Activated CD4-positive, alpha-beta T cell treated with anti-CD3 and anti-CD28 coated beads for 36 hours (primary cell): Measurements from ENCODE around the gene KRTAP10-3. TPM values are rescaled to one million over a fixed set of nuclear protein-coding genes. Genes with fewer than 3 reads are reported as not detected.

Source experiments
- ATAC-seq: fragments of 200-7000 bp; cut with Tn5 transposase; one replicate; pipeline ENCODE4 v1.10.0; 2021; ENCODE audit warnings: mild to moderate bottlenecking, moderate library complexity
- CTCF ChIA-PET: fragments of 350-600 bp; sonication (Branson Sonifier 250); formaldehyde crosslinking; loops from one replicate; lab custom pipeline; 2021; ENCODE audit warnings: antibody characterized with exemption; lab: Charles Lee
- POLR2A ChIA-PET: fragments of 350-600 bp; sonication (Branson Sonifier 250); formaldehyde crosslinking; loops from one replicate; lab custom pipeline; 2021; ENCODE audit warnings: antibody characterized with exemption, inconsistent platforms; lab: Charles Lee
- DNase-seq: peaks from one replicate; pipeline ENCODE4 v3.0.0-alpha.2; 2020
- H3K27ac Mint-ChIP-seq: one replicate; pipeline ENCODE4 v1.8.0; 2021; ENCODE audit warnings: mixed read lengths
- H3K27me3 Mint-ChIP-seq: one replicate; pipeline ENCODE4 v1.8.0; 2021; ENCODE audit warnings: mixed read lengths
- H3K36me3 Mint-ChIP-seq: one replicate; pipeline ENCODE4 v1.8.0; 2021; ENCODE audit warnings: low read depth, mixed read lengths
- H3K4me1 Mint-ChIP-seq: one replicate; pipeline ENCODE4 v1.8.0; 2021; ENCODE audit warnings: mixed read lengths
- H3K4me3 Mint-ChIP-seq: one replicate; pipeline ENCODE4 v1.8.0; 2021; ENCODE audit warnings: mild to moderate bottlenecking, moderate library complexity, mixed read lengths
- H3K9me3 Mint-ChIP-seq: one replicate; pipeline ENCODE4 v1.8.0; 2021; ENCODE audit warnings: low read depth, mixed read lengths
- intact Hi-C, 2 experiments: fragments of 100-400 bp; cut with DNase I in 1 of 2; cut with micrococcal nuclease in 1 of 2; formaldehyde crosslinking; loops; one replicate each; pipeline versions ENCODE4 v1.14.2 to v1.15.1; 2022 to 2024; cut with DNase I, micrococcal nuclease
- total RNA-seq, 2 experiments: library from RNA; stranded (reverse); gene quantifications; one replicate each; pipeline ENCODE4 v1.2.3, GENCODE V29; 2021

KRTAP10-3 gene
- total RNA-seq, 2 experiments from 2014 or later = not detected

DNA sequence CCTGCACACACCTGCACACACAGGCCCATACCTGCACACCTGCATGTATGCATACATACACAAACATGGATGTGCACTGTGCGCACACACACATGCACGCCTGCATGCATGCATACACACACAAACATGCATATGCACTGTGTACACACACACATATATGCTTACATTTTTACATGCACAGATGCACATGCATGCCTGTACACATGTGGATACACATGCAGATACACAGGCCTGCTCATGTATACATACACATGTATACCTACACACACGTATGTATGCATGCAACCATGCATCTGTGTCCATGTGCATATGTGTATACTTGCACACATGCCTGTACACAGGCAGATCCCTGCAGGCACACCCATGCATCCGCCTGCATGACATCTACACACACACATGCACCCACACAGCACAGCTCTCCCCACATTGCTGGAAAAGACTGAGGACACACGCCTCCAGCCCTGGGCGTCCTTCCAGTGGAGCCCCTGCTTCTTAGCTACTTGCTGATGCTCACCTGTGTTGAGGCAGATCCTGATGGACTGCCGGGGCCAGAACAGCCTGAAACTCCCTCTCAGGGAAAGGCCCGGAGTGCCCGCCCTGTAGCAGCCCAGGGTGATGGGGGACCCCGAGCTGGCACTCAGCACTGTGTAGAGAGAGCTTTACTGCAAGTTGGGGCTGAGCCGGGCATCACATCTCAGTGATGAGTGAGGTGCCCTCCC, 47.2 kb downstream of the KRTAP10-3 start:
- H3K4me3 Mint-ChIP-seq = no peak overlapping the region
- ATAC-seq = no peak
- POLR2A ChIA-PET = no interaction called here

DNA sequence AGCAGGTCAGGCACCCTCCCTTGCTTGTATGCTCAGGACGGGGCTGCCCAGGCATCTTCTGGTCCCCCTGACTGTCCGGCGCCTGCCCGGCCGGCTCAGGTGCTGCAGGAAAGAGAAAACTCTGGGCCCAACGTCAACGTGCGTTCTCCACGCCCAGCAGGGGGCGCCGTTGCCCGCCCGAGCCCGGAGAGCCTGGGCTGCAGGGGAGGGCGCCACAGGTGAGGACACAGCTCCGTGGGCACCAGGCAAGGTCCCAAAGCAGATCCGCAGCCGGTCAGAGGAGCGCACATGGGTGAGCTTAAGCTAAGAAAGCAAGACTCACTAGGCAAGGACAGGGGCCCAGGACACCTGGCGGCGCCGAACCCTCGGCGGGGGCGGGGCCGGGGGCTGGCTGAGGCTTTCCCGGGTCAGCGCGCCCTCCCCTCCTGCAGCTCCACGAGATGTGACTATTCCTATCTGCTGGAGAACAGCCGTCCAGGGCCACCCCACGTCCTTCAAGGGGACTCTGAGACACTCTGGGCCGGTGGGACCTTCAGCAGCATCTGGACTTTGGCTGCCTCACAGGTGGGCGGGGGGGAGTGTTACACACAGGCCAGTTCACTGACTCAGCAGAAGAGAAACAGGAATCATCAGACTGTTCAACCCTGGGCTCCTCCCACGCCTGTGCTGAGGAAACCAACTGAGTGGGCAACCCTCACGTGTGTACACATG, 47.9 kb downstream of the KRTAP10-3 start:
- Mint-ChIP-seq H3K4me3 (no peak overlapping the region), H3K27ac (no peak overlapping the region), H3K4me1 (no peaks in the 10 kb centered on the region), H3K9me3 (no peaks in the 10 kb centered on the region), H3K27me3 (no peaks in the 10 kb centered on the region), H3K36me3 (no peaks in the 10 kb centered on the region)
- ATAC-seq = peak; percentile 94
- intact Hi-C loops = loop anchor here (1.0 to 10.0 kb wide), 6 partner anchors 232 to 422 kb away; partner anchors contain the start of gene PTTG1IP (in 1 of the 2)
- DNase-seq = peak; percentile 89
- POLR2A ChIA-PET = no interaction called here
- CTCF ChIA-PET = interaction anchor here (0.6 to 4.0 kb wide), 15 partner anchors 17 to 430 kb away, joined by 3 to 26 read pairs (median 3); no protein-coding TSS in a partner anchor

More for the DNA sequence above, 47.2 kb downstream of the KRTAP10-3 start:
- Mint-ChIP-seq H3K36me3 (no peaks in the 10 kb centered on the region), H3K27ac (no peak overlapping the region), H3K9me3 (no peaks in the 10 kb centered on the region), H3K27me3 (no peaks in the 10 kb centered on the region), H3K4me1 (no peaks in the 10 kb centered on the region)
- DNase-seq = no peak
- CTCF ChIA-PET = interaction anchor here (0.6 to 4.0 kb wide), 11 partner anchors 18 to 429 kb away, joined by 3 to 26 read pairs (median 4); no protein-coding TSS in a partner anchor
- intact Hi-C loops = loop anchor here (1.0 to 10.0 kb wide), 4 partner anchors 282 to 421 kb away; partner anchors contain the start of gene PTTG1IP (in 1 of the 2)

DNA sequence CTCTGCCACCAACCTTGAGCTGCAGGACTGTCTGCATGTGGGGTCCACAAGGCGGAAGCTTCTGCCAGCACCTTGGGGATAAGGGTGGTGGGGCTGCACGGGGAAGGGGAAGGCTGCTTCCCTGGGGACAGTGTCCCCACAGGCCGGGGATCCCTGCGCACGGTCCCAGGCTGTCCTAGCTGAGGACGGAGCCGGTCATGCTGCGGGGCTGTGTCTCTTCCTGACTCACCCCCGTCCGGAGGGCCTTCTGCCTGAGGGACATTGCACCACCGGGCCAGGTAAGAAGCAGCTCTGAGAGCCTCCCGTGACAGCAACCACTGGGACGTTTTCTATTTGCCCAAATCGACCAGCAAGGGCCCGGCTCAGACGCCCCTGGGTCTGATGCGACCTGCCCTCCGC, 48.5 kb downstream of the KRTAP10-3 start:
- Mint-ChIP-seq H3K4me3 (no peak overlapping the region), H3K36me3 (no peaks in the 10 kb centered on the region), H3K9me3 (no peaks in the 10 kb centered on the region), H3K4me1 (no peaks in the 10 kb centered on the region), H3K27ac (no peak overlapping the region), H3K27me3 (no peaks in the 10 kb centered on the region)
- ATAC-seq = peak; percentile 19
- intact Hi-C loops = loop anchor here (1.0 to 10.0 kb wide), 6 partner anchors 232 to 423 kb away; partner anchors contain the start of gene PTTG1IP (in 1 of the 2)
- POLR2A ChIA-PET = no interaction called here
- CTCF ChIA-PET = interaction anchor here (0.7 to 4.0 kb wide), 9 partner anchors 221 to 290 kb away, joined by 3 to 26 read pairs (median 4); no protein-coding TSS in a partner anchor
- DNase-seq = no peak

DNA sequence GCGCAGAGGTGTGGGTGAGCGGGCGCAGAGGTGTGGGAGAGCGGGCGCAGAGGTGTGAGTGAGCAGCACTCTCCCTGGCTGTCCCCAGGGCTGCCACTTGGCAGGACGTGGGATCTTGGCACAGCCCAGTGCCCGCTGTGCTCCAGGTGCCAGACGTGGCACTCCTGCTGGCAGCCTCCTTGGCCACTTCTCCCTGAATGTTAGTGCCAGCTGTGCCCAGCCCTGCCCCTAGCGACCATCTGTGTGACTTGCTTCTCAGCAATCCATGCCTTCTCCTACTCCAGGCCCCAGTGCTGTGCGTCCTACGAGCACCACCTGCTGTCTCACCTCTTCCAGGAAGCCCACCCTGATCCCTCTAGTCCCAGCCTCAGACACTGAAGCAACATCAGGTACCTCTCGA, 49.1 kb downstream of the KRTAP10-3 start:
- CTCF ChIA-PET = interaction anchor here (1.3 to 4.0 kb wide), 3 partner anchors 221 to 288 kb away, joined by 3 to 26 read pairs (median 4); no protein-coding TSS in a partner anchor
- POLR2A ChIA-PET = no interaction called here
- DNase-seq (no peak), ATAC-seq (no peak)
- intact Hi-C loops = no loop called here
- no peaks in the 10 kb centered on the region for H3K27me3 Mint-ChIP-seq
- H3K4me1 Mint-ChIP-seq = no peaks in the 10 kb centered on the region
- no peak overlapping the region for H3K4me3 Mint-ChIP-seq
- no peak overlapping the region for H3K27ac Mint-ChIP-seq
- no peaks in the 10 kb centered on the region for H3K36me3 Mint-ChIP-seq
- no peaks in the 10 kb centered on the region for H3K9me3 Mint-ChIP-seq

DNA sequence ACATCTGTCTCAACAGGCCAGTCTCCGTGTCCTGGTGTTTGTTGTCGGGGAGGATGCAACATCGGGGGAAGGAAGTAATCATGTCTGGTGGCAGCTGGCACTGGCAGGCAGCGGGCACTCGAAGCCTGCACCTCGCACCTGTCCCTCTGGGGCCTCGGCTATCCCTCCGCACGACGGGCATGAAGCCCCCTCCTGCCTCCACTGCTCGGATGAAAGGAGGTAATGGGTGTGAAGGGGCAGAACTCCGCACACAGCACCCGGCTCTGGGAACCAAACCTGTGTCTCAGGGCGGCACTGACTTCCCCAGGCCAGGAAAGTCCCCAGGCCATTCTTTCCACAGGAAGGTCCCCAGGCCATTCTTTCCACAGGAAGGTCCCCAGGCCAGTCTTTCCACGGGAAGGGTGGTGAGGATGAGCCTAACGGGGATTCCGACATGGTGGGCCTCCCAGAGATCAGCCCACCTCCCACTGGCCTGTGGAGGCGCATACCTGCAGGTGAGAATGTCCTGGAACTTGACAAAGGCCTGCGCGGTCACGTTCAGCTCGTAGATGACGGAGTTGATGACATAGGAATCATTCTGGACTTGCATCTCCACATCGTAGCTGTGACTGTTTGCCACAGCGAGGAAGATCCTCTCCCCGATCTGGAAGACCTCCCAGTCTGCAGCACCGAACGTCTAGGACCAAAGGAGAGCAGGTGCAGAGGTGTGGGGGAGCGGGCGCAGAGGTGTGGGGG, 49.7 kb downstream of the KRTAP10-3 start:
- intact Hi-C loops = no loop called here
- CTCF ChIA-PET = interaction anchor here (4.0 kb wide), 1 partner anchor 285 kb away, joined by 26 read pairs; no protein-coding TSS in a partner anchor
- POLR2A ChIA-PET = no interaction called here
- no peak overlapping the region for H3K27ac Mint-ChIP-seq
- no peak for DNase-seq
- no peaks in the 10 kb centered on the region for H3K27me3 Mint-ChIP-seq
- no peak overlapping the region for H3K4me3 Mint-ChIP-seq
- H3K4me1 Mint-ChIP-seq = no peaks in the 10 kb centered on the region
- no peak for ATAC-seq
- H3K36me3 Mint-ChIP-seq = no peaks in the 10 kb centered on the region
- H3K9me3 Mint-ChIP-seq = no peaks in the 10 kb centered on the region

DNA sequence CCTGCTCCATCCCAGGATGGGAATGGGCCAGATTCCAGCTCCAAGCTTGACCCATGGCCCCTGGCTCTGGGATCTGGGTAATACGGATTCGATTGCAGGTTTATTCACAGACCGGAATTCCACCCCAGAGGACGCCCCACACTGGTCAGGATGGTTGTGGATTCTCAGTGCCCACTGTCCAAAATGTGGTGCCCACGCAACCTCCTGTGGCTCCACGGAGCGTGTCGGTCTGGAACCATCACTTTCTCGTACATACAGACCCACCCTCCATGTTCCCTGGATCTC, 50.2 kb downstream of the KRTAP10-3 start:
- Mint-ChIP-seq H3K4me3 (no peak overlapping the region), H3K27me3 (no peaks in the 10 kb centered on the region), H3K4me1 (no peaks in the 10 kb centered on the region), H3K27ac (no peak overlapping the region), H3K9me3 (no peaks in the 10 kb centered on the region), H3K36me3 (no peaks in the 10 kb centered on the region)
- ChIA-PET POLR2A (no interaction called here), CTCF (no interaction called here)
- no peak for ATAC-seq
- intact Hi-C loops = no loop called here
- no peak for DNase-seq

Other genes starting within 250 kb of the KRTAP10-3 start
- gene CFAP410, start 219.4 kb downstream of the KRTAP10-3 start, total RNA-seq = 10 to 100 TPM in 1 of 2 experiments, 1 to 10 TPM in 1; 7.3 to 11.4 TPM
- gene TRPM2, start 205.2 kb downstream of the KRTAP10-3 start, total RNA-seq = 1 to 10 TPM; 1.5 to 1.7 TPM
- 1 to 10 TPM; 2.7 to 2.9 TPM for gene LRRC3, start 103.3 kb downstream of the KRTAP10-3 start, total RNA-seq
- gene KRTAP10-1, start 18.6 kb downstream of the KRTAP10-3 start, total RNA-seq = not detected
- gene KRTAP10-2, start 7.3 kb downstream of the KRTAP10-3 start, total RNA-seq = not detected
- not detected for gene KRTAP10-4, start 14.9 kb upstream of the KRTAP10-3 start, total RNA-seq
- gene KRTAP10-5, start 21.8 kb upstream of the KRTAP10-3 start, total RNA-seq = not detected
- not detected for gene KRTAP10-6, start 33.7 kb upstream of the KRTAP10-3 start, total RNA-seq
- gene KRTAP10-7, start 41.8 kb upstream of the KRTAP10-3 start, total RNA-seq = not detected
- not detected for gene KRTAP10-8, start 53.3 kb upstream of the KRTAP10-3 start, total RNA-seq
- gene KRTAP10-9, start 68.3 kb upstream of the KRTAP10-3 start, total RNA-seq = not detected
- gene KRTAP10-10, start 78.6 kb upstream of the KRTAP10-3 start, total RNA-seq = not detected
- not detected for gene KRTAP10-11, start 87.6 kb upstream of the KRTAP10-3 start, total RNA-seq
- gene KRTAP12-4, start 95.9 kb upstream of the KRTAP10-3 start, total RNA-seq = not detected
- gene KRTAP12-3, start 99.1 kb upstream of the KRTAP10-3 start, total RNA-seq = not detected
- not detected for gene KRTAP12-2, start 108.1 kb upstream of the KRTAP10-3 start, total RNA-seq
- gene KRTAP12-1, start 123.4 kb upstream of the KRTAP10-3 start, total RNA-seq = not detected
- not detected for gene KRTAP10-12, start 138.4 kb upstream of the KRTAP10-3 start, total RNA-seq
- gene TSPEAR, start 152.8 kb upstream of the KRTAP10-3 start, total RNA-seq = not detected
- 100 to 1,000 TPM; 103 to 121 TPM for gene UBE2G2, start 243.0 kb upstream of the KRTAP10-3 start, total RNA-seq